Measurements from ENCODE around the gene ADGRV1.

- no peak for TF ChIP-seq CTCF (IDR thresholded peaks at IDR 0.05)
- no peak for TF ChIP-seq POLR2A (IDR thresholded peaks at IDR 0.05)
- peak in 2 of 3 donors; percentile 12 to 45 for TF ChIP-seq POLR2AphosphoS5 (IDR thresholded peaks at IDR 0.05)
Observed at GRCh38 chr5:91174396-91174795, 615.8 kb downstream of the ADGRV1 start.
